ENCODE measurements around the gene MAP7D2.

- TF ChIP-seq, protein P1, sequence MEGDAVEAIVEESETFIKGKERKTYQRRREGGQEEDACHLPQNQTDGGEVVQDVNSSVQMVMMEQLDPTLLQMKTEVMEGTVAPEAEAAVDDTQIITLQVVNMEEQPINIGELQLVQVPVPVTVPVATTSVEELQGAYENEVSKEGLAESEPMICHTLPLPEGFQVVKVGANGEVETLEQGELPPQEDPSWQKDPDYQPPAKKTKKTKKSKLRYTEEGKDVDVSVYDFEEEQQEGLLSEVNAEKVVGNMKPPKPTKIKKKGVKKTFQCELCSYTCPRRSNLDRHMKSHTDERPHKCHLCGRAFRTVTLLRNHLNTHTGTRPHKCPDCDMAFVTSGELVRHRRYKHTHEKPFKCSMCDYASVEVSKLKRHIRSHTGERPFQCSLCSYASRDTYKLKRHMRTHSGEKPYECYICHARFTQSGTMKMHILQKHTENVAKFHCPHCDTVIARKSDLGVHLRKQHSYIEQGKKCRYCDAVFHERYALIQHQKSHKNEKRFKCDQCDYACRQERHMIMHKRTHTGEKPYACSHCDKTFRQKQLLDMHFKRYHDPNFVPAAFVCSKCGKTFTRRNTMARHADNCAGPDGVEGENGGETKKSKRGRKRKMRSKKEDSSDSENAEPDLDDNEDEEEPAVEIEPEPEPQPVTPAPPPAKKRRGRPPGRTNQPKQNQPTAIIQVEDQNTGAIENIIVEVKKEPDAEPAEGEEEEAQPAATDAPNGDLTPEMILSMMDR (IDR thresholded peaks at IDR 0.05): no peak
- no peak for TF ChIP-seq POLR2A (IDR thresholded peaks at IDR 0.05; ENCODE audit: low read depth)
- no peak for TF ChIP-seq EP300 (IDR thresholded peaks at IDR 0.05)
- no peak for TF ChIP-seq POLR2AphosphoS5 (IDR thresholded peaks at IDR 0.05)
These were observed 60.0 kb downstream of the MAP7D2 start for GRCh38 chrX:20056704-20057103.

All from esophagus muscularis mucosa (tissue), 4 donors.